H1 (cell line): Measurements from ENCODE around the gene ATP5ME. TPM values are rescaled to one million over a fixed set of nuclear protein-coding genes. Genes with fewer than 3 reads are reported as not detected.

Experiments used
- CTCF ChIA-PET: fragments of 300-600 bp; sonication (Branson Sonifier 250); formaldehyde crosslinking; loops from one replicate; lab custom pipeline; 2021; ENCODE audit not compliant: partially characterized antibody; lab: Charles Lee
- POLR2A ChIA-PET: fragments of 300-600 bp; sonication (Branson Sonifier 250); formaldehyde crosslinking; loops from one replicate; lab custom pipeline; 2021; ENCODE audit warnings: inconsistent platforms; ENCODE audit not compliant: partially characterized antibody; lab: Charles Lee
- DNase-seq, 2 experiments: peaks; one replicate each; pipeline versions ENCODE4 v3.0.0 to v3.0.0-alpha.2; 2010 to 2022; ENCODE audit warnings: low spot score in 2 of 2, low read depth in 1 of 2, mixed read lengths in 1 of 2
- FAIRE-seq: peaks from 2 replicates; lab custom pipeline; 2011; peaks lifted over from hg19 to GRCh38; lab: Jason Lieb, UNC
- H2AFZ ChIP-seq: 2 replicates; pipeline ENCODE4 v1.8.1; 2012; ENCODE audit warnings: low read length, inconsistent platforms
- H2AK5ac ChIP-seq: 2 replicates; pipeline ENCODE4 v1.6.1; 2013; ENCODE audit warnings: low read depth, low read length
- H2BK120ac ChIP-seq: replicated peaks from 2 replicates; pipeline ENCODE3; 2013; ENCODE audit warnings: low read depth, low read length, inconsistent platforms
- H2BK12ac ChIP-seq: 2 replicates; pipeline ENCODE4 v1.6.1; 2013; ENCODE audit warnings: low read depth, low read length
- H2BK15ac ChIP-seq: 2 replicates; pipeline ENCODE4 v1.6.1; 2013; ENCODE audit warnings: low read length
- H2BK20ac ChIP-seq: 2 replicates; pipeline ENCODE4 v1.6.1; 2013; ENCODE audit warnings: low read length
- H2BK5ac ChIP-seq: 2 replicates; pipeline ENCODE4 v1.6.1; 2013; ENCODE audit warnings: low read depth, low read length
- H3K14ac ChIP-seq: 2 replicates; pipeline ENCODE4 v1.6.1; 2013; ENCODE audit warnings: inconsistent platforms; ENCODE audit not compliant: insufficient read length
- H3K18ac ChIP-seq: 2 replicates; pipeline ENCODE4 v1.6.1; 2013; ENCODE audit warnings: low read length; ENCODE audit errors: extremely low read depth
- H3K23ac ChIP-seq: 2 replicates; pipeline ENCODE4 v1.6.1; 2013; ENCODE audit warnings: inconsistent platforms; ENCODE audit not compliant: insufficient read length
- H3K23me2 ChIP-seq: 2 replicates; pipeline ENCODE4 v1.6.1; 2013; ENCODE audit warnings: low read depth, low read length
- H3K27ac ChIP-seq: 2 replicates; pipeline ENCODE4 v1.6.1; 2011; ENCODE audit warnings: low read depth, low read length, inconsistent platforms
- H3K27me3 ChIP-seq, 4 experiments: replicated peaks in 1 of 4; 1 replicate in 1 of 4; 2 replicates in 3 of 4; pipeline versions ENCODE4 v1.6.1 to v1.8.1; 2011 to 2013; ENCODE audit warnings: low read length in 3 of 4, mild to moderate bottlenecking in 3 of 4, inconsistent platforms in 2 of 4, mixed read lengths in 2 of 4, moderate library complexity in 1 of 4; ENCODE audit not compliant: control insufficient read depth in 3 of 4, insufficient read depth in 3 of 4; ENCODE audit errors: extremely low read depth in 1 of 4
- H3K36me3 ChIP-seq, 4 experiments: 2 replicates each; pipeline versions ENCODE4 v1.6.1 to v1.8.1; 2011 to 2013; ENCODE audit warnings: mild to moderate bottlenecking in 4 of 4, low read length in 3 of 4, moderate library complexity in 2 of 4, control low read depth in 1 of 4, inconsistent platforms in 1 of 4; ENCODE audit not compliant: insufficient read depth in 4 of 4, control insufficient read depth in 2 of 4
- H3K4ac ChIP-seq: replicated peaks from 2 replicates; pipeline ENCODE3; 2013; ENCODE audit warnings: low read length, low read depth, mixed read lengths, inconsistent platforms; ENCODE audit not compliant: insufficient read length
- H3K4me1 ChIP-seq, 4 experiments: replicated peaks in 1 of 4; 1 replicate in 1 of 4; 2 replicates in 3 of 4; pipeline versions ENCODE4 v1.6.1 to v1.8.1; 2011 to 2013; ENCODE audit warnings: low read length in 3 of 4, inconsistent platforms in 2 of 4, mixed read lengths in 1 of 4; ENCODE audit not compliant: insufficient read depth in 4 of 4, control insufficient read depth in 3 of 4
- H3K4me2 ChIP-seq, 2 experiments: 2 replicates each; pipeline versions ENCODE4 v1.6.1 to v1.8.1; 2011 to 2013; ENCODE audit warnings: low read depth in 2 of 2, low read length in 2 of 2, control low read depth in 1 of 2, inconsistent platforms in 1 of 2, mild to moderate bottlenecking in 1 of 2; ENCODE audit not compliant: insufficient read depth in 1 of 2
- H3K4me3 ChIP-seq, 4 experiments: fragments of 200-600, 300-600 bp in 1 of 4; sonication (generic), shearing (Covaris generic), sonication (Bioruptor Twin) in 1 of 4; 2 replicates each; pipeline versions ENCODE4 v1.5.1 to v1.8.1; 2011 to 2016; ENCODE audit warnings: low read length in 4 of 4, low read depth in 3 of 4, control low read depth in 2 of 4, inconsistent platforms in 2 of 4, mild to moderate bottlenecking in 2 of 4, mixed read lengths in 1 of 4, moderate library complexity in 1 of 4; ENCODE audit not compliant: insufficient read depth in 2 of 4; ENCODE audit errors: extremely low read depth in 1 of 4
- H3K56ac ChIP-seq: replicated peaks from 2 replicates; pipeline ENCODE3; 2013; ENCODE audit warnings: low read depth, mild to moderate bottlenecking, mixed read lengths, low read length, inconsistent platforms; ENCODE audit not compliant: insufficient read length
- H3K79me1 ChIP-seq: 2 replicates; pipeline ENCODE4 v1.6.1; 2013; ENCODE audit warnings: low read depth, low read length, control low read depth
- H3K79me2 ChIP-seq, 2 experiments: 2 replicates each; pipeline versions ENCODE4 v1.6.1 to v1.8.1; 2012 to 2013; ENCODE audit warnings: low read length in 2 of 2, mild to moderate bottlenecking in 2 of 2, inconsistent platforms in 1 of 2; ENCODE audit not compliant: insufficient read depth in 2 of 2, control insufficient read depth in 1 of 2
- H3K9ac ChIP-seq, 4 experiments: replicated peaks in 1 of 4; 1 replicate in 1 of 4; 2 replicates in 3 of 4; pipeline versions ENCODE4 v1.6.1 to v1.8.1; 2011 to 2013; ENCODE audit warnings: low read depth in 3 of 4, low read length in 3 of 4, control low read depth in 2 of 4, mild to moderate bottlenecking in 2 of 4, moderate library complexity in 2 of 4, inconsistent platforms in 1 of 4; ENCODE audit errors: extremely low read depth in 1 of 4
- H3K9me3 ChIP-seq, 2 experiments: 2 replicates each; pipeline versions ENCODE4 v1.6.1 to v1.8.1; 2012 to 2013; ENCODE audit warnings: mild to moderate bottlenecking in 2 of 2, moderate library complexity in 2 of 2, control low read depth in 1 of 2, inconsistent platforms in 1 of 2, low read depth in 1 of 2, low read length in 1 of 2, mixed read lengths in 1 of 2; ENCODE audit not compliant: insufficient read depth in 2 of 2
- H4K20me1 ChIP-seq, 2 experiments: replicated peaks in 1 of 2; 2 replicates each; pipeline versions ENCODE3 to v1.8.1; 2011 to 2013; ENCODE audit warnings: inconsistent platforms in 2 of 2, low read length in 2 of 2, mild to moderate bottlenecking in 1 of 2; ENCODE audit not compliant: insufficient read depth in 2 of 2, control insufficient read depth in 1 of 2
- H4K5ac ChIP-seq: 2 replicates; pipeline ENCODE4 v1.6.1; 2013; ENCODE audit warnings: low read length, low read depth, mixed read lengths, inconsistent platforms; ENCODE audit not compliant: insufficient read length
- H4K8ac ChIP-seq: 2 replicates; pipeline ENCODE4 v1.8.0; 2013; ENCODE audit warnings: mild to moderate bottlenecking, moderate library complexity, low read length, inconsistent platforms; ENCODE audit not compliant: insufficient read depth; ENCODE audit errors: extremely low read depth
- H4K91ac ChIP-seq: replicated peaks from 2 replicates; pipeline ENCODE3; 2013; ENCODE audit warnings: low read length, mixed read lengths, inconsistent platforms; ENCODE audit not compliant: insufficient read length
- ASH2L ChIP-seq: fragments of 200-600, 300-600 bp; sonication (generic); IDR thresholded peaks from one replicate; pipeline ENCODE4 v1.7.1; 2017; ENCODE audit warnings: low read length
- HDAC2 ChIP-seq, 2 experiments: fragments of 300-600 bp in 1 of 2; sonication (generic) in 1 of 2; IDR thresholded peaks; 2 replicates each; pipeline ENCODE4 v1.6.1; 2011 to 2012; ENCODE audit warnings: low read depth in 2 of 2, low read length in 2 of 2, mild to moderate bottlenecking in 2 of 2, moderate library complexity in 2 of 2, borderline replicate concordance in 1 of 2, inconsistent platforms in 1 of 2
- MAFK ChIP-seq: IDR thresholded peaks from 2 replicates; pipeline ENCODE4 v1.6.1; 2012; ENCODE audit warnings: low read depth, mild to moderate bottlenecking, improper control_type of control experiment, low read length
- NRF1 ChIP-seq: IDR thresholded peaks from 2 replicates; pipeline ENCODE4 v1.6.1; 2011; ENCODE audit warnings: mild to moderate bottlenecking, low read depth, low read length, improper control_type of control experiment
- SP2 ChIP-seq: IDR thresholded peaks from 2 replicates; pipeline ENCODE4 v1.6.1; 2012; ENCODE audit warnings: mild to moderate bottlenecking, low read length, inconsistent platforms
- WGBS, 2 experiments: shearing (Covaris generic) in 1 of 2; methylation state at CpG; one replicate each; pipeline versions ENCODE4 v1.1.6 to v1.1.7; 2013 to 2015; ENCODE audit warnings: low lambda C conversion rate in 2 of 2, mixed read lengths in 2 of 2, inconsistent platforms in 1 of 2, low coverage in 1 of 2, missing lambda C conversion rate in 1 of 2; ENCODE audit not compliant: insufficient replicate concordance in 2 of 2, insufficient coverage in 1 of 2, insufficient read length in 1 of 2; ENCODE audit errors: extremely low coverage in 1 of 2, missing lambda C conversion rate in 1 of 2; 5-methylcytosine and 5-hydroxymethylcytosine counted together
- polyA plus RNA-seq, 7 experiments: library from polyadenylated mRNA; depleted of rRNA in 3 of 7; stranded (reverse) in 5 of 7; unstranded in 2 of 7; fragments of >200 nt in 5 of 7; fragments of 200-250 nt in 2 of 7; gene quantifications; 1 replicate in 5 of 7; 2 replicates in 1 of 7; 4 replicates in 1 of 7; pipeline versions ENCODE4 v1.2.1 to v1.2.3, GENCODE V29; 2011 to 2013; ENCODE audit warnings: missing spikeins in 2 of 7, mixed read lengths in 2 of 7
- total RNA-seq: library from RNA; stranded (reverse); fragmentation: NEBNext Ultra II Directional; extraction: Animal tissue kit (Norgen Biotek cat#: 25700); gene quantifications from 2 replicates; pipeline ENCODE4 v1.2.1, GENCODE V29; 2021

ATP5ME gene
- total and polyA plus RNA-seq, 2 of the 8 experiments (the other 6 are each of a cell fraction or from before 2014, with no cell fraction given): 375 to 450 TPM

DNA sequence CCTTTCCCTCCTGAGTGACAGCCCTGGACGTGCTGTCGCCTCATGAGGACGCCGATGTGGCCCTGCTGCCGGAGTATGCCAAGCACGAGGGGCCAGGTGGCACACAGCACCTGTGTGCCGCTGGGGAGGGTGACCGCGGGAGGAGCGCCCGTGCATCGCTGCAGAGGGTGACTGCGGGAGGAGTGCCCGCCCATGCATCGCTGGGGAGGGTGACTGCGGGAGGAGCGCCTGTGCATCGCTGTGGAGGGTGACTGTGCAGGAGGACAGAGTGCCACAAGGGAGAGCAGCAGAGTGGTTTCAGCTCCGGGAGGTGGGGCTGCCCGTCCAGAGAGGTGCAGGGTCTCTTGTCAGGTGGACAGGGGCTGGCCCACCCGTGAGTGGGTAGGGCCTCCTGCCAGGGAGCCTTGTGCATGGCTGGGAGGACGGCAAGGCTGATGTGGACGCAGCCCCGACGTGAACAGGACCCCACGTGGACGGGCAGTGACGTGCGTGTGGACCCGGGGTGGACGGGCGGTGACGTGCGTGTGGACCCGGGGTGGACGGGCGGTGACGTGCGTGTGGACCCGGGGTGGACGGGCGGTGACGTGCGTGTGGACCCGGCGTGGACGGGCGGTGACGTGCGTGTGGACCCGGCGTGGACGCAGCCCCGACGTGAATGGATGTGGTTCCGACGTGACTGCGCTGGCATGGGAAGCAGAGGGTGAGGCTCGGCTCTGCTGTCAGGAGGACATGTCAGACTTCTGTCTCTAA, 46.2 kb upstream of the ATP5ME start:
- H3K79me1 ChIP-seq: peaks cover 31% of the 10 kb centered on the region
- no peak overlapping the region for H2BK15ac ChIP-seq
- ChIA-PET POLR2A (interaction anchor here (1.0 to 1.7 kb wide), 3 partner anchors 10 to 11 kb away, joined by 3 to 6 read pairs (median 4); no protein-coding TSS in a partner anchor), CTCF (interaction anchor here (0.8 to 2.8 kb wide), 4 partner anchors 17 to 33 kb away, joined by 3 to 16 read pairs (median 4); no protein-coding TSS in a partner anchor)
- no peak overlapping the region for H2BK120ac ChIP-seq
- FAIRE-seq: no peak
- H3K9ac ChIP-seq: no peak overlapping the region
- H2AFZ ChIP-seq: no peak overlapping the region
- H2BK5ac ChIP-seq: no peak overlapping the region
- H4K8ac ChIP-seq: no peak overlapping the region; the same call in 1 of the 2 replicates
- peaks cover 0 to 76% of the 10 kb centered on the region in 2 experiments; a peak in 3 of 4 replicates for H3K79me2 ChIP-seq
- H3K27ac ChIP-seq: no peak overlapping the region
- DNase-seq: no peak
- no peaks in the 10 kb centered on the region for H3K4me1 ChIP-seq
- H3K4me2 ChIP-seq: no peak overlapping the region
- TF ChIP-seq SP2 (no peak), HDAC2 (IDR thresholded peaks at IDR 0.05; ENCODE audit: borderline replicate concordance in 1 of 2, low read depth in 2 of 2, low read length in 2 of 2) (no peak), MAFK (no peak), NRF1 (no peak), ASH2L (no peak)
- WGBS, 2 experiments: 96% methylated on average over 53 of the region's 59 CpGs; no CpG with 5 or more reads in 1 of the 2 experiments
- no peak overlapping the region for H2AK5ac ChIP-seq
- H4K91ac ChIP-seq: no peak overlapping the region
- H3K4ac ChIP-seq: no peak overlapping the region
- H2BK12ac ChIP-seq: no peak overlapping the region
- no peak overlapping the region for H3K4me3 ChIP-seq
- H2BK20ac ChIP-seq: no peak overlapping the region
- H3K23ac ChIP-seq: no peak overlapping the region
- peaks cover 0 to 9% (median 0%) of the 10 kb centered on the region in 4 experiments; a peak in 2 of 8 replicates for H3K36me3 ChIP-seq
- peaks cover 27 to 49% of the 10 kb centered on the region in 2 experiments for H4K20me1 ChIP-seq
- H3K23me2 ChIP-seq: no peaks in the 10 kb centered on the region
- H3K27me3 ChIP-seq: no peaks in the 10 kb centered on the region
- H3K14ac ChIP-seq: no peak overlapping the region
- H4K5ac ChIP-seq: no peak overlapping the region
- H3K56ac ChIP-seq: no peak overlapping the region
- H3K18ac ChIP-seq: no peak overlapping the region
- no peaks in the 10 kb centered on the region for H3K9me3 ChIP-seq
